ENCODE results near the gene GRIN3B.

DNA sequence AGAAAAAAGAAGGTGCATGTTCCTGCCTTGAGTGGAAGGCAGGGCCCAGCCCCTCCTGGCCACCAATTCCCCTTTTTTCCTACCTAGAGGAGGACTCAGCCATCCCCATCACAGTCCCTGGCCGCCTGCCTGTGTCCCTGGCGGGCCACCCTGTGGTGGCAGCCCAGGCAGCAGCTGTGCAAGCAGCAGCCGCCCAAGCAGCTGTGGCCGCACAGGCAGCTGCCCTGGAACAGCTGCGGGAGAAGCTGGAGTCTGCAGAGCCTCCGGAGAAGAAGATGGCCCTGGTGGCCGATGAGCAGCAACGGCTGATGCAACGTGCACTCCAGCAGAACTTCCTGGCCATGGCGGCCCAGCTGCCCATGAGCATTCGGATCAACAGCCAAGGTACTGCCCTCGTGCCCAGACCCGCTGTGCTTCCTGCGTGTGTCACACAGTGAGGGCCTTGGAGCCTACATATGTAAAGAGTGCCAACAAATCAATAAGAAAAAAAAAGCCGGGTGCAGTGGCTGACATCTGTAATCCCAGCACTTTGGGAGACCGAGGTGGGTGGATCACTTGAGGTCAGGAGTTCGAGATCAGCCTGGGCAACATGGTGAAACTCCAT lies 33.6 kb upstream of the GRIN3B start:
- TF ChIP-seq, protein P1, sequence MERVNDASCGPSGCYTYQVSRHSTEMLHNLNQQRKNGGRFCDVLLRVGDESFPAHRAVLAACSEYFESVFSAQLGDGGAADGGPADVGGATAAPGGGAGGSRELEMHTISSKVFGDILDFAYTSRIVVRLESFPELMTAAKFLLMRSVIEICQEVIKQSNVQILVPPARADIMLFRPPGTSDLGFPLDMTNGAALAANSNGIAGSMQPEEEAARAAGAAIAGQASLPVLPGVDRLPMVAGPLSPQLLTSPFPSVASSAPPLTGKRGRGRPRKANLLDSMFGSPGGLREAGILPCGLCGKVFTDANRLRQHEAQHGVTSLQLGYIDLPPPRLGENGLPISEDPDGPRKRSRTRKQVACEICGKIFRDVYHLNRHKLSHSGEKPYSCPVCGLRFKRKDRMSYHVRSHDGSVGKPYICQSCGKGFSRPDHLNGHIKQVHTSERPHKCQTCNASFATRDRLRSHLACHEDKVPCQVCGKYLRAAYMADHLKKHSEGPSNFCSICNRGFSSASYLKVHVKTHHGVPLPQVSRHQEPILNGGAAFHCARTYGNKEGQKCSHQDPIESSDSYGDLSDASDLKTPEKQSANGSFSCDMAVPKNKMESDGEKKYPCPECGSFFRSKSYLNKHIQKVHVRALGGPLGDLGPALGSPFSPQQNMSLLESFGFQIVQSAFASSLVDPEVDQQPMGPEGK (CRISPR knock-in tag; IDR thresholded peaks at IDR 0.05; ENCODE audit: borderline replicate concordance) = no peak
- TF ChIP-seq, protein P2, sequence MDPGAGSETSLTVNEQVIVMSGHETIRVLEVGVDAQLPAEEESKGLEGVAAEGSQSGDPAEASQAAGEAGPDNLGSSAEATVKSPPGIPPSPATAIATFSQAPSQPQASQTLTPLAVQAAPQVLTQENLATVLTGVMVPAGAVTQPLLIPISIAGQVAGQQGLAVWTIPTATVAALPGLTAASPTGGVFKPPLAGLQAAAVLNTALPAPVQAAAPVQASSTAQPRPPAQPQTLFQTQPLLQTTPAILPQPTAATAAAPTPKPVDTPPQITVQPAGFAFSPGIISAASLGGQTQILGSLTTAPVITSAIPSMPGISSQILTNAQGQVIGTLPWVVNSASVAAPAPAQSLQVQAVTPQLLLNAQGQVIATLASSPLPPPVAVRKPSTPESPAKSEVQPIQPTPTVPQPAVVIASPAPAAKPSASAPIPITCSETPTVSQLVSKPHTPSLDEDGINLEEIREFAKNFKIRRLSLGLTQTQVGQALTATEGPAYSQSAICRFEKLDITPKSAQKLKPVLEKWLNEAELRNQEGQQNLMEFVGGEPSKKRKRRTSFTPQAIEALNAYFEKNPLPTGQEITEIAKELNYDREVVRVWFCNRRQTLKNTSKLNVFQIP (CRISPR knock-in tag; IDR thresholded peaks at IDR 0.05; ENCODE audit: borderline replicate concordance, low read depth) = no peak
- TF ChIP-seq ZFP3 (CRISPR knock-in tag; IDR thresholded peaks at IDR 0.05) (no peak), SNAI2 (CRISPR knock-in tag; IDR thresholded peaks at IDR 0.05) (no peak), PPARA (CRISPR knock-in tag; IDR thresholded peaks at IDR 0.05; ENCODE audit: borderline replicate concordance) (no peak)
